Kidney capillary endothelial cell (primary cell): Measurements from ENCODE around the gene RNF32.
"Not testable (repeated sequence)": the region's sequence is repeated elsewhere in the genome, so short reads cannot be mapped to it uniquely, and the experiment has no call there.

Experiments used
- DNase-seq: peaks from one replicate; pipeline ENCODE4 v3.0.0-alpha.2; 2018; ENCODE audit warnings: low spot score

RNF32 gene

GRCh38 chr7:156614434-156615264 is 25.9 kb upstream of the RNF32 start:
- DNase-seq, result no peak

DNA sequence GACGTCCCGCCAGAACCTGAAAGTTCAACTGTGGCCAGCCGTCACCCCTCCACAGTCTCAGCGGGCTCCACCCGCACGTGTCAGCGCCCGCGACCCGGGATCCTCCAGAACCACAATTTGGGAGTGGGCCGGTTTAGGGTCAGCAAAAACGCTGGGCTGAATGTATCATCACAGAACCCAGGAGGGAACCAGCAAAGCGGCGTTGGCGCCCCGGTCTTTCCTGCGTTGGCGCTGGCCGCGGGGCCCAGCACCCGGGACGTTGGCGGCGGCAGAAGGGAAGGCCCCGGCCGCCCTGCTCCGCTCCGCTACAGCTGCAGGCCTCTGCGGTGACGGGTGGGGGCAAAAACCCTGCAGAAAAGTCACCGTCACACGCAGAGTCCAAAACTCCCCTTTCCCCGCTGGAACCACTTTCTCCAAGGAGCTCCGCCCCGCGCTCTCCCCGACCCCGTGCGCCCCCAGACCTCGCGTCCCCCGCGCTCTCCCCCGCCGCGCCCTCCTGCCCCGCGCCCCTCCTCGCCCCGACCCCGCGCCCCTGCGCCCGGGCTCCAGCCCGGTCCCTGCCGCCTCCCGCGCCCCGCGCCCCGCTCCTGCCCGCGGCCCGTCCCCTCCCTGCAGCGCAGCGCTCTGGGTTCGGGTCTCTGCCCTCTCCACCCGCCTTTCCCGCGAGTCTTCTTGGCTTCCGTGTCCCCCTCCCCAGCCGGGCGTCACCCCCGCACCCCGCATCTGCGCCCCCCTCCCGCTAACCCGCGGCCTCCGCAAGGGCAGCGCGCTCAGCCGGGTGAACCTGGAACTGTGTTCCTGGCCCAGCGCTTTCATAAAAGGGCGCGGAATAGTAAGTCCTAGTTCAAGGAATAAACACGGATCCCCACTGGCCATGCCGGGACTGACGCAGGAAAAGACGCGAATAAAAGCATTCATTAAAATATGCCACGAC is 24.0 kb upstream of the RNF32 start:
- no peak for DNase-seq

DNA sequence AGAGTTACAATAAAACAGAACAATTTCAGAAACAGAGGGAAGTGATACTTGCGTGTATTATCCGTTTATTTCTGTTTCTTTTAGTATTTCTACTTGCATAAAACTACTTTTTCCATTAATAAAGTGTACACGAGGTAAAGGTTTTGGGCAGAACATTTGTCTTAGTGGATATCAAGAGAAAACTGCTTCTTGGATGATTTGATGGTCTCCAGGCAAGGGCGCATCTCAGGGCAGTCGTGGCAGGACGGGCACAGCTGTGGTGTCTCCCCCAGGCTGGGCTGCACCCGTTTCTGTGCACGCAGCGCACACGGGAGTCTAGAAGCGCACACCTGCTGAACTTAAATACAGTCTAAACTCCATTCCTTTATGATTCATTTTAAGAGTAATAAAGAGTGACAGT is 23.4 kb upstream of the RNF32 start:
- no peak for DNase-seq

DNA sequence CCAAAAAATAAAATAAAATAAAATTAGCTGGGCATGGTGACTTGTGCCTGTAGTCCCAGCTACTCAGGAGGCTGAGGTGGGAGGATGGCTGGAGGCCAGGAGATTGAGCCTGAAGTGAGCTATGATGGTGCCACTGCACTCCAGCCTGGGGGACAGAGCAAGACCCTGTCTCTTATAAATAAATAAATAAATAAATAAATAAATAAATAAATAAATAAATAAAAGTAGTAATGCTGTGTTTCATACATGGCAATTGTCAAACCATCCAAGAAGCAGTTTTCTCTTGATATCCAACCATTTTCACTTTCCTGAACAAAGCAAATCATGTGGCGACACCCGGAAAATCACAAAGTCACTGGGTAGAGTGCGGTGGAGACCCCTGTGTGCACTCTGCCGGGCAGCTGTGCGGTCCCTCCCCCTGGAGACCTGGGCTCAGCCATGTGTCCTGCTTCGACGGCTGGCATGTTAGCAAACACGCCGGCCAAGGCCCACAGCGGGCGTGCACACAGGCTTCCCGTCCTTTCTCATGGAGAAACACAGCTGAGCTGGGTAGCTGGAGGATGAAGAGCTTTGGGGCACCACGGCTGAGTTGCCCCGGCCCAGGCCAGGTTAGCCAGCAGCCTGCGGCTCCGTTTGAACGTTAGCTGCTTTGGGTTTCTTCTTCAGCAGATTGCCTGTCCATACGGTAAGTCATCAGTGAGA is 22.3 kb upstream of the RNF32 start:
- no peak for DNase-seq

GRCh38 chr7:156618780-156619367 is 21.7 kb upstream of the RNF32 start:
- DNase-seq, result no peak

DNA sequence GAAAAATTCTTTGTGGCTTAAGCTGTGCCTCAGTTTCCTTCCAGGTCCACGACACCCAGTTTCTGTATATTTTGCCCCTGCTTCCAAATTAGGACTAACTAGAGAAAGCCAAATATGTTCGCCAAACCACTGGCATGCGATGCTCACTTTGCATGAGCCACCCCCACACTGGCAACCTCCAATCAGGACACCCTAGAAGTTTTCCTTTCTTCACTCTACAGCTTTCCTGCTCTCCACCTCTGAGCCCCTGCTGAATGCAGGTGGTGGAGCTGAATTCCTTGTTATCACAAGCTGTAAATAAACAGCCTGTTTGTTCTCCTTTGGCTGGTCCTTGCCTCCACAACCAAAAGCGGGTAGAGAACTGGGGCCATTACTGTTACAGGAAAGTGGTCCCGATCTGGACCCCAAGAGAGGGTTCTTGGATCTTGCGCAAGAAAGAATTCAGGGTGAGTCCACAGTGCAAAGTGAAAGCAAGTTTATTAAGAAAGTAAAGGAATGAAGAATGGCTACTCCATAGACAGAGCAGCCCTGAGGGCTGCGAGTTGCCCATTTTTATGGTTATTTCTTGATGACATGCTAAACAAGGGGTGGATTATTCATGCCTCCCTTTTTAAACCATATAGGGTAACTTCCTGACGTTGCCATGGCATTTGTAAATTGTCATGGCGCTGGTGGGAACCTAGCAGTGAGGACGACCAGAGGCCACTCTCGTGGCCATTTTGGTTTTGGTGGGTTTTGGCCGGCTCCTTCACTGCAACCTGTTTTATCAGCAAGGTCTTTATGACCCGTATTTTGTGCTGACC is 20.9 kb upstream of the RNF32 start:
- DNase-seq, result not testable (repeated sequence)

DNA sequence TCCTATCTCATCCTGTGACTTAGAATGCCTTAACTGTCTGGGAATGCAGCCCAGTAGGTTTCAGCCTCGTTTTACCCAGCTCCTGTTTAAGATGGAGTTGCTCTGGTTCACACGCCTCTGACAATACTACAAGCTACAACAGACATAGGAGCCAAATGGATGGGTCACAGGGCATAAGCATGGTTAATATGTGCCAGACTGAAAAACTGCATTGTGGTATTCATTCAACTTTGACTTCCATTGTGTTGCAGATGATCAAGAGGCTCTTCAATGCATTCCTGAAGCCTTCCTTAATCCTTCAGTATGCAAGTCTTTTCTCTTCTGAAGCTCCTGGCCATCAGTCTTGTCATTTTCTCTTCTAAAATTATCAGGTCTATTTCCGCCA is 20.3 kb upstream of the RNF32 start:
- DNase-seq, result no peak

- no peak for DNase-seq
Observed at GRCh38 chr7:156621652-156622051, 18.9 kb upstream of the RNF32 start.

- no peak for DNase-seq
Observed at GRCh38 chr7:156625580-156625979, 15.0 kb upstream of the RNF32 start.

GRCh38 chr7:156626220-156626895 is 14.2 kb upstream of the RNF32 start:
- no peak for DNase-seq

DNA sequence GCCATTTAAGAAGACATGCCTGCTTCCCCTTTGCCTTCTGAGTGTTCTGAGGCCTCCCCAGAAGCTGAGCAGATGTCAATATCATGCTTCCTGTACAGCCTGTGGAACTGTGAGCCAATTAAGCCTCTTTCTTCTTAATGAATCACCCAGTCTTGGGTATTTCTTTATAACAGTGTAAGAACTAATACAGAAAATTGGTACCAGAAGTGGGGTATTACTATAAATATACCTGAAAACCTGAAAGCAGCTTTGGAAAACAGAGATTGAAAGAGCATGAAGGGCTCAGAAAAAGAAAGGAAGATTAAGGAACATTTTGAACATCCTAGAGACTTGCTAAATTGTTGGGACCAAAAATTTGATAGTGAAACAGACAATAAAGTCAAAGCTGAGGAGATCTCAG is 12.0 kb upstream of the RNF32 start:
- no peak for DNase-seq

DNA sequence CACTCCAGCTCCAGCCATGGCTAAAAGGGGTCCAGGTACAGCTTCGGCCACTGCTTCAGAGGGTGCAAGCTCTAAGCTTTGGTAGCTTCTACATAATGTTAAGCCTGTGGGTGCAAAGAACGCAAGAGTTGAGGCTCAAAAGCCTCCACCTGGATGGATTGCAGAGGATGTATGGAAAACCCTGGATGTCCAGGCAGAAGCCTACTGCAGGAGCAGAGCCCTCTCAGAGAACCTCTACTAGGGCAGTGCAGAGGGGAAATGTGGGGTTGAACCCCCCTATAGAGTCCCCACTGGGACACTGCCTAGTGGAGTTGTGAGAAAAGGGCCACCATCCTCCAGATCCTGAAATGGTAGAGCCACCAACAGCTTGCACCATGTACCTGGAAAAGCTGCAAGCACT is 10.7 kb upstream of the RNF32 start:
- DNase-seq, result no peak

- DNase-seq, result no peak
Observed at GRCh38 chr7:156634117-156634516, 6.5 kb upstream of the RNF32 start.

- DNase-seq, result no peak
Observed at GRCh38 chr7:156635529-156636385, 4.8 kb upstream of the RNF32 start.

DNA sequence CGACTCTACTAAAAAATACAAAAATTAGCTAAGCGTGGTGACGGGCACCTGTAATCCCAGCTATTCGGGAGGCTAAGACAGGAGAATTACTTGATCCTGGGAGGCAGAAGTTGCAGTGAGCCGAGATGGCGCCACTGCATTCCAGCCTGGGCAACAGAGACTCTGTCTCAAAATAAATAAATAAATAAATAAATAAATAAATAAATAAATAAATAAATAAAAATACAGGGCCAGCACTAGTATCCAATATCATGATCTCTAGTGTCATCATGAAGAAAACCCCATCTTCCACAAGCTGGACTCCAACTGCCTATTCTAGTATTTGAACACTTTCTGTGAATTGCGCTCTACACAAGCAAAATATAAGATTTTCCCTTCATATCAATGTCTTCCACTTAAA is 3.5 kb upstream of the RNF32 start:
- DNase-seq, result not testable (repeated sequence)

DNA sequence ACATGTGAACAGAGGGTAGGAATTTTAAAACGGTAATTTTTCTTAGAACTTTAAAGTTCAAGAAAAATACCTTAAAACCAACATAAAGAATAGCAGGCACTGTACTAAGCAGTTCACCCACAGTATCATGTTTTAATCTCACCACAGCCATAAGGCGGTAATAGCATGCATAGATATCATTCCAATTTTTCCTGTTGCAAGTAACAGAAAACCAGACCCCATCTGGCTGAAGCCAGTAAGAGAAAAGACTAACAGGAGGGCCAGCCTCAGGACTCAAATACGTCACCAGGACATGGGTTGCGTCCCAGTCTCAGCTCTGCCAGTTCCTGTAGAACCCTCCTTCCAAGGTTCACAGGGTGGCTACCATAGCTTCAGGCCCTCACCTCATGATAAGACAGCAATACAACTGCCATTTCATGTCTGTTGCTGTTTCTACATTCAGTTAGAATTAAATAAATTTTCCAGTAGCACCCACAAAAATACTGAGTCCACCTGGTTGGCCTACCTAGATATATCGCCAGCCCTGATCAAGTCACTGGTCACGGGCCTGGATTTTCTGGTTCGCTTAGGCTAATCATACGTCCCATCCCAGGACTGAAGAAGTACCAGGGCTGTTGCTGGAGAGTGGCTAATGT is 2.0 kb upstream of the RNF32 start:
- no peak for DNase-seq

- DNase-seq, result peak; percentile 18
Observed at GRCh38 chr7:156639426-156640256, 933 bp upstream of the RNF32 start.

DNA sequence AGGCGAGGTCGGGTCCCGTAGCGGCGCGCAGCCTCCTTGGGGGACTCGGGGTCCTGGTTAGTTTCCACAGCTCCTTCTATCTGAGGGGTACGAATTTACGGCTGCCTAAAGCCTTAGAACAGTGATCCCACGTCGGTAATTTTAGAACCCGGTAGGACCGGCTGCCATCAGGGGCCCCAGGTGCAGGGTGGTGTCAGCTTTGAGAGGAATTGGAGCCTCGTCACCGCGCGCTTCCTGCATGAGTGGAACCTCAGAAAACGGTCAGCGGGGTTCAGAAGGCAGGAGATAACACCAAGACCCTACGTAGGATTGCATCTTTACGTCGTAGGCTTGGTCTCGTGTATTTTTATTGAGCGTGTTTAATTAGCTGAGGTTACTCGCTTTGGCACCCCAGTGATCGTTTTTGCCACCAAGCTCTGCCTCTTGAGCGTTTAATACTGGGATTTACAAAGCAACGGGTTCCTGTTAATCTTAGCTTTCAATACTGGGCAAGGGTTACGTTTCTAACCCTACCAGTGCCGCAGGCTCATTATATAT is 443 bp downstream of the RNF32 start:
- DNase-seq, result peak; percentile 54
